ENCODE data around the gene DMGDH.

Gene DMGDH

GRCh38 chr5:79030663-79031484 lies 38.6 kb downstream of the DMGDH start:
- Histone ChIP-seq H3K36me3 (ENCODE audit: control insufficient read depth, insufficient read depth, low read length) (no peaks in the 10 kb centered on the region), H3K4me3 (replicated peaks; ENCODE audit: low read depth, low read length) (no peak overlapping the region), H3K27me3 (replicated peaks; ENCODE audit: control insufficient read depth, insufficient read depth, low read length) (no peaks in the 10 kb centered on the region)
- no peak for DNase-seq (ENCODE audit: extremely low read depth, insufficient read length)
- TF ChIP-seq CTCF (IDR thresholded peaks at IDR 0.05; ENCODE audit: insufficient read depth, low read length, poor library complexity, severe bottlenecking) = no peak

GRCh38 chr5:79025054-79025472 lies 44.4 kb downstream of the DMGDH start:
- Histone ChIP-seq H3K36me3 (ENCODE audit: control insufficient read depth, insufficient read depth, low read length) (no peaks in the 10 kb centered on the region), H3K4me3 (replicated peaks; ENCODE audit: low read depth, low read length) (peak overlapping the region; percentile 39; the same call in 1 of the 2 replicates), H3K27me3 (replicated peaks; ENCODE audit: control insufficient read depth, insufficient read depth, low read length) (no peaks in the 10 kb centered on the region; the same call in 1 of the 2 replicates)
- peak; percentile 18 for DNase-seq (ENCODE audit: extremely low read depth, insufficient read length)
- TF ChIP-seq CTCF (IDR thresholded peaks at IDR 0.05; ENCODE audit: insufficient read depth, low read length, poor library complexity, severe bottlenecking) = peak; percentile 95

GRCh38 chr5:79023947-79024346 lies 45.5 kb downstream of the DMGDH start:
- no peak for DNase-seq (ENCODE audit: extremely low read depth, insufficient read length)
- H3K4me3 ChIP-seq (replicated peaks; ENCODE audit: low read depth, low read length) = no peak overlapping the region
- no peaks in the 10 kb centered on the region; the same call in 1 of the 2 replicates for H3K27me3 ChIP-seq (replicated peaks; ENCODE audit: control insufficient read depth, insufficient read depth, low read length)
- no peak for TF ChIP-seq CTCF (IDR thresholded peaks at IDR 0.05; ENCODE audit: insufficient read depth, low read length, poor library complexity, severe bottlenecking)
- H3K36me3 ChIP-seq (ENCODE audit: control insufficient read depth, insufficient read depth, low read length) = no peaks in the 10 kb centered on the region

GRCh38 chr5:79023348-79023747 lies 46.1 kb downstream of the DMGDH start:
- Histone ChIP-seq H3K27me3 (replicated peaks; ENCODE audit: control insufficient read depth, insufficient read depth, low read length) (no peaks in the 10 kb centered on the region; the same call in 1 of the 2 replicates), H3K36me3 (ENCODE audit: control insufficient read depth, insufficient read depth, low read length) (no peaks in the 10 kb centered on the region), H3K4me3 (replicated peaks; ENCODE audit: low read depth, low read length) (no peak overlapping the region)
- no peak for TF ChIP-seq CTCF (IDR thresholded peaks at IDR 0.05; ENCODE audit: insufficient read depth, low read length, poor library complexity, severe bottlenecking)
- DNase-seq (ENCODE audit: extremely low read depth, insufficient read length) = no peak

GRCh38 chr5:79022771-79023170 lies 46.7 kb downstream of the DMGDH start:
- H3K4me3 ChIP-seq (replicated peaks; ENCODE audit: low read depth, low read length) = no peak overlapping the region
- no peaks in the 10 kb centered on the region for H3K36me3 ChIP-seq (ENCODE audit: control insufficient read depth, insufficient read depth, low read length)
- TF ChIP-seq CTCF (IDR thresholded peaks at IDR 0.05; ENCODE audit: insufficient read depth, low read length, poor library complexity, severe bottlenecking) = no peak
- H3K27me3 ChIP-seq (replicated peaks; ENCODE audit: control insufficient read depth, insufficient read depth, low read length) = no peaks in the 10 kb centered on the region; the same call in 1 of the 2 replicates
- no peak for DNase-seq (ENCODE audit: extremely low read depth, insufficient read length)
